K562 (cell line): ENCODE results near the gene PLAAT4. TPM values are rescaled to one million over a fixed set of nuclear protein-coding genes. Genes with fewer than 3 reads are reported as not detected.

Experiments used
- ATAC-seq: fragments of 200-7000 bp; cut with Tn5 transposase; 3 replicates; pipeline ENCODE4 v1.9.1; 2020; ENCODE audit warnings: moderate library complexity
- BruUV-seq: library from RNA; stranded (reverse); fragments of 400-500 nt; replicated peaks from 2 replicates; lab custom pipeline; 2021; lab: Mats Ljungman, UMichigan
- CTCF ChIA-PET: fragments of 300-600 bp; formaldehyde crosslinking; extraction: SDS; loops from one replicate; lab custom pipeline; 2021; ENCODE audit warnings: low intra/inter-chr PET ratio; lab: Yijun Ruan, JAX
- POLR2A ChIA-PET: fragments of 300-600, 350-650 bp; sonication (Branson Sonifier 250); formaldehyde crosslinking; extraction: SDS; loops from one replicate; lab custom pipeline; 2021; ENCODE audit warnings: antibody characterized with exemption, inconsistent platforms; lab: Yijun Ruan, JAX
- DNase-seq, 4 experiments: peaks; one replicate each; pipeline versions ENCODE4 v3.0.0 to v3.0.0-alpha.2; 2011 to 2018; ENCODE audit warnings: low spot score in 3 of 4, mixed read lengths in 3 of 4; ENCODE audit errors: extremely low read depth in 1 of 4
- FAIRE-seq: peaks from 2 replicates; lab custom pipeline; 2011; peaks lifted over from hg19 to GRCh38; lab: Jason Lieb, UNC
- H2AFZ ChIP-seq: 2 replicates; pipeline ENCODE4 v1.6.0; 2011; ENCODE audit warnings: low read depth, low read length, control low read depth, inconsistent platforms
- H3K27ac ChIP-seq: fragments of 200-600 bp; 3 replicates; pipeline ENCODE4 v1.8.0; 2011; ENCODE audit warnings: low read depth, mild to moderate bottlenecking, control low read depth, inconsistent platforms, low read length, moderate library complexity, mixed read lengths; ENCODE audit errors: extremely low read depth
- H3K27me3 ChIP-seq, 2 experiments: fragments of 300-600 bp in 1 of 2; 2 replicates in 1 of 2; 3 replicates in 1 of 2; pipeline versions ENCODE4 v1.6.0 to v1.8.0; 2011; ENCODE audit warnings: inconsistent platforms in 2 of 2, low read length in 2 of 2, mild to moderate bottlenecking in 1 of 2, mixed read lengths in 1 of 2, moderate library complexity in 1 of 2; ENCODE audit not compliant: control insufficient read depth in 2 of 2, insufficient read depth in 2 of 2
- H3K36me3 ChIP-seq: fragments of 300-600 bp; 3 replicates; pipeline ENCODE4 v1.8.0; 2011; ENCODE audit warnings: mild to moderate bottlenecking, low read length, inconsistent platforms; ENCODE audit not compliant: control insufficient read depth, insufficient read depth
- H3K4me1 ChIP-seq, 2 experiments: fragments of 200-600 bp in 1 of 2; replicated peaks in 1 of 2; 2 replicates in 1 of 2; 3 replicates in 1 of 2; pipeline versions ENCODE4 v1.5.1 to v1.8.0; 2011; ENCODE audit warnings: inconsistent platforms in 2 of 2, low read length in 2 of 2, mild to moderate bottlenecking in 1 of 2, mixed read lengths in 1 of 2, moderate library complexity in 1 of 2; ENCODE audit not compliant: control insufficient read depth in 2 of 2, insufficient read depth in 2 of 2
- H3K4me2 ChIP-seq: 2 replicates; pipeline ENCODE4 v1.6.1; 2011; ENCODE audit warnings: low read length, control low read depth, inconsistent platforms, mixed read lengths; ENCODE audit not compliant: insufficient read depth
- H3K4me3 ChIP-seq: fragments of 200-600 bp; sonication (generic), shearing (Covaris generic); 2 replicates; pipeline ENCODE4 v1.5.1; 2016; ENCODE audit warnings: control low read depth, inconsistent platforms
- H3K79me2 ChIP-seq: fragments of 200-600 bp; 3 replicates; pipeline ENCODE4 v1.8.0; 2011; ENCODE audit warnings: low read length, inconsistent platforms; ENCODE audit not compliant: control insufficient read depth, insufficient read depth
- H3K9ac ChIP-seq, 2 experiments: 2 replicates each; pipeline versions ENCODE4 v1.6.0 to v1.6.1; 2011; ENCODE audit warnings: low read depth in 2 of 2, low read length in 2 of 2, control low read depth in 1 of 2, inconsistent platforms in 1 of 2, mild to moderate bottlenecking in 1 of 2, mixed read lengths in 1 of 2; ENCODE audit not compliant: insufficient read depth in 1 of 2
- H3K9me1 ChIP-seq: one replicate; pipeline ENCODE4 v1.6.0; 2011; ENCODE audit warnings: inconsistent platforms, mild to moderate bottlenecking, low read length, moderate library complexity; ENCODE audit not compliant: control insufficient read depth, insufficient read depth
- H3K9me3 ChIP-seq: replicated peaks from 2 replicates; pipeline ENCODE4 v1.5.1; 2011; ENCODE audit warnings: low read depth, low read length, inconsistent platforms; ENCODE audit not compliant: control insufficient read depth, insufficient read depth
- H4K20me1 ChIP-seq: replicated peaks from 2 replicates; pipeline ENCODE4 v1.6.1; 2011; ENCODE audit warnings: low read length, inconsistent platforms, mixed read lengths; ENCODE audit not compliant: control insufficient read depth, insufficient read depth
- ASH1L ChIP-seq: fragments of 450-650 bp; IDR thresholded peaks from 2 replicates; pipeline ENCODE4 v1.6.1; 2018; ENCODE audit warnings: borderline replicate concordance, mild to moderate bottlenecking, low read depth; ENCODE audit not compliant: partially characterized antibody
- ATF1 ChIP-seq, 2 experiments: fragments of 450-650 bp in 1 of 2; IDR thresholded peaks; 2 replicates each; pipeline ENCODE4 v1.6.1; 2016; ENCODE audit warnings: missing compliant biosample characterization in 1 of 2, missing genetic modification characterization in 1 of 2
- EP300 ChIP-seq: IDR thresholded peaks from 2 replicates; pipeline ENCODE4 v1.6.1; 2012; ENCODE audit warnings: low read length, improper control_type of control experiment
- HNRNPL ChIP-seq: fragments of 200-400 bp; formaldehyde crosslinking; IDR thresholded peaks from 2 replicates; pipeline ENCODE4 v1.6.1; 2017; ENCODE audit warnings: low read depth, mild to moderate bottlenecking, low read length
- MTA1 ChIP-seq: fragments of 450-650 bp; IDR thresholded peaks from 2 replicates; pipeline ENCODE4 v1.6.1; 2017; ENCODE audit warnings: borderline replicate concordance
- PHB2 ChIP-seq: fragments of 450-650 bp; IDR thresholded peaks from 2 replicates; pipeline ENCODE4 v1.6.1; 2017; ENCODE audit warnings: low read depth
- SPI1 ChIP-seq: IDR thresholded peaks from 2 replicates; pipeline ENCODE4 v1.6.1; 2011; ENCODE audit warnings: low read depth, low read length, control low read depth, borderline replicate concordance
- TCF7 ChIP-seq: sonication (generic); IDR thresholded peaks from 2 replicates; pipeline ENCODE4 v1.6.1; 2016; ENCODE audit warnings: antibody characterized with exemption, borderline replicate concordance
- XRCC3 ChIP-seq: fragments of 450-650 bp; IDR thresholded peaks from 2 replicates; pipeline ENCODE4 v1.6.1; 2017; ENCODE audit warnings: mild to moderate bottlenecking, moderate library complexity
- ZFP36 ChIP-seq: fragments of 150-350 bp; IDR thresholded peaks from 2 replicates; pipeline ENCODE4 v1.6.1; 2018; ENCODE audit warnings: low read length, low read depth; ENCODE audit not compliant: partially characterized antibody
- ZFP91 ChIP-seq: sonication (generic); formaldehyde crosslinking; IDR thresholded peaks from 2 replicates; pipeline ENCODE4 v1.8.0; 2022; ENCODE audit warnings: mild to moderate bottlenecking, missing genetic modification reagents
- ZNF41 ChIP-seq: fragments of 250-450 bp; sonication (Bioruptor Pico); conservative IDR thresholded peaks from 2 replicates; pipeline ENCODE4 v1.4.0; 2020; ENCODE audit warnings: mild to moderate bottlenecking
- WGBS: fragments of 100-300 bp; shearing (Covaris generic); methylation state at CpG from one replicate; pipeline ENCODE4 v1.1.6; 2016; ENCODE audit warnings: low coverage, mixed read lengths; ENCODE audit not compliant: insufficient coverage; ENCODE audit errors: missing lambda C conversion rate; 5-methylcytosine and 5-hydroxymethylcytosine counted together
- in situ Hi-C: fragments of 300-500 bp; cut with MboI; formaldehyde crosslinking; loops from 4 replicates; pipeline ENCODE4 v1.15.0; 2018; ENCODE audit warnings: inconsistent platforms, mixed read lengths
- intact Hi-C: fragments of 100-400 bp; cut with micrococcal nuclease; formaldehyde crosslinking; loops from 2 replicates; pipeline ENCODE4 v1.14.2; 2022
- polyA plus RNA-seq, 8 experiments: library from polyadenylated mRNA; depleted of rRNA in 4 of 8; stranded (reverse) in 5 of 8; unstranded in 3 of 8; fragments of >200 nt; fragmentation: Nextera tagmentation in 2 of 8; fragmentation: Illumina TruSeq in 1 of 8; extraction: Ambion mirVana in 2 of 8; extraction: Trizol in 1 of 8; gene quantifications; 2 replicates each; pipeline versions ENCODE4 v1.2.1 to v1.2.3, GENCODE V29; 2011 to 2014; ENCODE audit warnings: inconsistent platforms in 1 of 8, missing spikeins in 1 of 8
- total RNA-seq, 7 experiments: library from RNA; depleted of rRNA in 6 of 7; stranded (reverse); fragments of >200 nt in 6 of 7; fragmentation: Illumina TruSeq in 2 of 7; extraction: Trizol in 2 of 7; gene quantifications; 2 replicates each; pipeline versions ENCODE4 v1.2.1 to v1.2.3, GENCODE V29; 2011 to 2021; ENCODE audit warnings: low replicate concordance in 1 of 7
- TF ChIP-seq, protein P1 (sequence below): IDR thresholded peaks from 3 replicates; pipeline ENCODE4 v1.6.1; 2011; ENCODE audit warnings: borderline replicate concordance, mild to moderate bottlenecking, moderate library complexity; ENCODE audit not compliant: insufficient read length; ENCODE audit errors: extremely low read depth
- TF ChIP-seq, protein P2 (sequence below): fragments of 200-400 bp; formaldehyde crosslinking; IDR thresholded peaks from 2 replicates; pipeline ENCODE4 v1.6.1; 2017; ENCODE audit warnings: mild to moderate bottlenecking, low read depth, low read length, moderate library complexity

PLAAT4 gene
- total and polyA plus RNA-seq, 9 of the 15 experiments (the other 6 are each of a cell fraction or from before 2014, with no cell fraction given): 0.54 to 3.0 (median 1.3) TPM; not detected in 1

DNA sequence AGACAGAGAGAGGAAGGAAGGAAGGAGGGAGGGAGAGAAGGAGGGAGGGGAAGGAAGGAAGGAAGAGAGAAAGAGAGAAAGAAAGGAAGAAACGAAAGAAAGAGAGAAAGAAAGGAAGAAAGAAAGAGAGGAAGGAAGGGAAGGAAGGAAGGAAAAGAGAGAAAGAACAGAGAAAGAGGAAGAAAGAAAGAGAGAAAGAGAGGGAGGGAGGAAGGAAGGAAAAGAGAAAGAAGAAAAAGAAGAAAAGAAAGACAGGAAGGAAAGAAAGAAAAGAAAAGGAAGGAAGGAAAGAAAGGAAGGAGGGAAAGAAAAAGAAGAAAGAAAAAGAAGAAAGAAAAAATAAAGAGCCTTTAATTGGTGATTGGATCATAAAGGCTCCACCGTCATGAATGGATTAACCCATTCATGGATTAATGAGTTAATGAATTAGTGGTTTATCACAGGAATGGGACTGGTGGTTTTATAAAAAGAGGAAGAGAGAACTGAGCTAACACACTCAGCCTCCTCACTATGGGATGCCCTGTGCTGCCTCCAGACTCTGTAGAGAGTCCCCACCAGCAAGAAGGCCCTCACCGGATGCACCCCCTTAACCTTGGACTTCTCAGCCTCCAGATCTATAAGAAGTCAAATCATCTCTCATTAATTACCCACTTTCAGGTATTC, 35.5 kb downstream of the PLAAT4 start:
- H3K9me1 ChIP-seq: no peaks in the 10 kb centered on the region
- no peak overlapping the region for H3K4me3 ChIP-seq
- WGBS: 29% methylated on average over 2 of the region's 3 CpGs
- no peak overlapping the region for H3K9ac ChIP-seq
- H3K79me2 ChIP-seq: no peaks in the 10 kb centered on the region
- peaks cover 3% of the 10 kb centered on the region; the same call in 1 of the 2 replicates for H3K9me3 ChIP-seq
- no peak for FAIRE-seq
- no peak overlapping the region for H2AFZ ChIP-seq
- H3K36me3 ChIP-seq: no peaks in the 10 kb centered on the region
- H3K4me2 ChIP-seq: no peak overlapping the region
- ATAC-seq: no peak
- no peaks in the 10 kb centered on the region for H4K20me1 ChIP-seq
- intact Hi-C loops: no loop called here
- ChIA-PET CTCF (interaction anchor here (0.6 kb wide), 1 partner anchor 12 kb away, joined by 3 read pairs; no protein-coding TSS in a partner anchor), POLR2A (interaction anchor here (0.6 to 0.7 kb wide), 2 partner anchors 26 to 220 kb away, joined by 3 to 4 read pairs; no protein-coding TSS in a partner anchor)
- no peak overlapping the region for H3K27ac ChIP-seq
- H3K27me3 ChIP-seq: no peaks in the 10 kb centered on the region
- in situ Hi-C loops: no loop called here
- peaks cover 11 to 31% of the 10 kb centered on the region in 2 experiments for H3K4me1 ChIP-seq
- no peak for DNase-seq
- no TSS peak for BruUV-seq
- no peak for TF ChIP-seq ZFP36
- no peak for TF ChIP-seq ATF1 (CRISPR knock-in tag; IDR thresholded peaks at IDR 0.05)
- no peak for TF ChIP-seq ATF1 (tag; IDR thresholded peaks at IDR 0.05)
- TF ChIP-seq PHB2: 0 out of 2 replicates have a peak, but pooled peaks have one; percentile 44
- peak; percentile 46 for TF ChIP-seq ASH1L
- no peak for TF ChIP-seq EP300
- TF ChIP-seq, protein P1, sequence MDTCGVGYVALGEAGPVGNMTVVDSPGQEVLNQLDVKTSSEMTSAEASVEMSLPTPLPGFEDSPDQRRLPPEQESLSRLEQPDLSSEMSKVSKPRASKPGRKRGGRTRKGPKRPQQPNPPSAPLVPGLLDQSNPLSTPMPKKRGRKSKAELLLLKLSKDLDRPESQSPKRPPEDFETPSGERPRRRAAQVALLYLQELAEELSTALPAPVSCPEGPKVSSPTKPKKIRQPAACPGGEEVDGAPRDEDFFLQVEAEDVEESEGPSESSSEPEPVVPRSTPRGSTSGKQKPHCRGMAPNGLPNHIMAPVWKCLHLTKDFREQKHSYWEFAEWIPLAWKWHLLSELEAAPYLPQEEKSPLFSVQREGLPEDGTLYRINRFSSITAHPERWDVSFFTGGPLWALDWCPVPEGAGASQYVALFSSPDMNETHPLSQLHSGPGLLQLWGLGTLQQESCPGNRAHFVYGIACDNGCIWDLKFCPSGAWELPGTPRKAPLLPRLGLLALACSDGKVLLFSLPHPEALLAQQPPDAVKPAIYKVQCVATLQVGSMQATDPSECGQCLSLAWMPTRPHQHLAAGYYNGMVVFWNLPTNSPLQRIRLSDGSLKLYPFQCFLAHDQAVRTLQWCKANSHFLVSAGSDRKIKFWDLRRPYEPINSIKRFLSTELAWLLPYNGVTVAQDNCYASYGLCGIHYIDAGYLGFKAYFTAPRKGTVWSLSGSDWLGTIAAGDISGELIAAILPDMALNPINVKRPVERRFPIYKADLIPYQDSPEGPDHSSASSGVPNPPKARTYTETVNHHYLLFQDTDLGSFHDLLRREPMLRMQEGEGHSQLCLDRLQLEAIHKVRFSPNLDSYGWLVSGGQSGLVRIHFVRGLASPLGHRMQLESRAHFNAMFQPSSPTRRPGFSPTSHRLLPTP: no peak
- TF ChIP-seq MTA1: peak; percentile 89
- no peak for TF ChIP-seq ZFP91
- no peak for TF ChIP-seq ZNF41 (CRISPR knock-in tag)
- no peak for TF ChIP-seq HNRNPL
- no peak for TF ChIP-seq XRCC3
- no peak for TF ChIP-seq TCF7
- TF ChIP-seq, protein P2, sequence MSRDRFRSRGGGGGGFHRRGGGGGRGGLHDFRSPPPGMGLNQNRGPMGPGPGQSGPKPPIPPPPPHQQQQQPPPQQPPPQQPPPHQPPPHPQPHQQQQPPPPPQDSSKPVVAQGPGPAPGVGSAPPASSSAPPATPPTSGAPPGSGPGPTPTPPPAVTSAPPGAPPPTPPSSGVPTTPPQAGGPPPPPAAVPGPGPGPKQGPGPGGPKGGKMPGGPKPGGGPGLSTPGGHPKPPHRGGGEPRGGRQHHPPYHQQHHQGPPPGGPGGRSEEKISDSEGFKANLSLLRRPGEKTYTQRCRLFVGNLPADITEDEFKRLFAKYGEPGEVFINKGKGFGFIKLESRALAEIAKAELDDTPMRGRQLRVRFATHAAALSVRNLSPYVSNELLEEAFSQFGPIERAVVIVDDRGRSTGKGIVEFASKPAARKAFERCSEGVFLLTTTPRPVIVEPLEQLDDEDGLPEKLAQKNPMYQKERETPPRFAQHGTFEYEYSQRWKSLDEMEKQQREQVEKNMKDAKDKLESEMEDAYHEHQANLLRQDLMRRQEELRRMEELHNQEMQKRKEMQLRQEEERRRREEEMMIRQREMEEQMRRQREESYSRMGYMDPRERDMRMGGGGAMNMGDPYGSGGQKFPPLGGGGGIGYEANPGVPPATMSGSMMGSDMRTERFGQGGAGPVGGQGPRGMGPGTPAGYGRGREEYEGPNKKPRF: no peak
- TF ChIP-seq SPI1: peak; percentile 63; the same call in 1 of the 2 replicates
